WERI-Rb-1 (cell line): Measurements from ENCODE around the gene STAC2.

ENCODE experiments used
- DNase-seq: peaks from one replicate; pipeline ENCODE4 v3.0.0-alpha.2; 2020
- H3K27ac ChIP-seq: fragments of 250-450 bp; sonication (Bioruptor Pico); 2 replicates; pipeline ENCODE4 v1.5.1; 2020; ENCODE audit warnings: mild to moderate bottlenecking, moderate library complexity
- H3K27me3 ChIP-seq: fragments of 250-450 bp; sonication (Bioruptor Pico); 2 replicates; pipeline ENCODE4 v1.5.1; 2021; ENCODE audit warnings: mild to moderate bottlenecking, low read depth, moderate library complexity; ENCODE audit not compliant: insufficient read depth, severe bottlenecking
- H3K36me3 ChIP-seq: fragments of 250-450 bp; sonication (Bioruptor Pico); 2 replicates; pipeline ENCODE4 v1.5.1; 2020; ENCODE audit warnings: mild to moderate bottlenecking, moderate library complexity
- H3K4me3 ChIP-seq: 2 replicates; pipeline ENCODE4 v1.5.1; 2011; ENCODE audit warnings: low read depth, mild to moderate bottlenecking, control low read depth, low read length
- H3K9me3 ChIP-seq: fragments of 250-450 bp; sonication (Bioruptor Pico); 2 replicates; pipeline ENCODE4 v1.5.1; 2021; ENCODE audit warnings: mild to moderate bottlenecking, moderate library complexity; ENCODE audit not compliant: severe bottlenecking
- TF ChIP-seq, protein P1 (sequence below): IDR thresholded peaks from 2 replicates; pipeline ENCODE4 v1.5.1; 2011; ENCODE audit warnings: low read depth, mild to moderate bottlenecking, control low read depth, inconsistent platforms, low read length

STAC2 gene

DNA sequence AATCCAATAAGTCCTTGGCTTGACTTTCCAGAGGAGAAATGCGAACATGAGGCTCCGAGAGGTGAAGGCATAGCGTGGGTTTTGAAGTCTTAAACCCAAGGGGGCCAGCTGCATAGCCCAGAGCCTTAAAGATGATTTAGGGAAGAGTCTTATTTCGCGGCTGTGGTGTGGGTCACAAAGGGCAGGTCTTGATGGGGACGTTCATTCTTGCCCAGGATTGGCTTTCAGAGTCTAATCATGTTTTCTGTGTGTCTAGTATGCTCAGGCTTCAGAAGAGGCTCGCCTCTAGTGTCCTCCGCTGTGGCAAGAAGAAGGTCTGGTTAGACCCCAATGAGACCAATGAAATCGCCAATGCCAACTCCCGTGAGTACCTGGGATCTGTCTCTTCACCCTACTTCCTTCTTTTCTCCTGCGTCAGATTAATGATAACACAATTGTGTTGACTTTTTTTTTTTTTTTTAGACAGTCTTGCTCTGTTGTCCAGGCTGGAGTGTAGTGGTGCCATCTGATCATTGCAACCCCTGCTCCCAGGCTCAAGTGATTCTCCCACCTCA lies 24.7 kb downstream of the STAC2 start:
- H3K36me3 ChIP-seq = peaks cover 43% of the 10 kb centered on the region
- H3K27ac ChIP-seq = peak overlapping the region; percentile 100
- H3K27me3 ChIP-seq = no peaks in the 10 kb centered on the region
- TF ChIP-seq, protein P1, sequence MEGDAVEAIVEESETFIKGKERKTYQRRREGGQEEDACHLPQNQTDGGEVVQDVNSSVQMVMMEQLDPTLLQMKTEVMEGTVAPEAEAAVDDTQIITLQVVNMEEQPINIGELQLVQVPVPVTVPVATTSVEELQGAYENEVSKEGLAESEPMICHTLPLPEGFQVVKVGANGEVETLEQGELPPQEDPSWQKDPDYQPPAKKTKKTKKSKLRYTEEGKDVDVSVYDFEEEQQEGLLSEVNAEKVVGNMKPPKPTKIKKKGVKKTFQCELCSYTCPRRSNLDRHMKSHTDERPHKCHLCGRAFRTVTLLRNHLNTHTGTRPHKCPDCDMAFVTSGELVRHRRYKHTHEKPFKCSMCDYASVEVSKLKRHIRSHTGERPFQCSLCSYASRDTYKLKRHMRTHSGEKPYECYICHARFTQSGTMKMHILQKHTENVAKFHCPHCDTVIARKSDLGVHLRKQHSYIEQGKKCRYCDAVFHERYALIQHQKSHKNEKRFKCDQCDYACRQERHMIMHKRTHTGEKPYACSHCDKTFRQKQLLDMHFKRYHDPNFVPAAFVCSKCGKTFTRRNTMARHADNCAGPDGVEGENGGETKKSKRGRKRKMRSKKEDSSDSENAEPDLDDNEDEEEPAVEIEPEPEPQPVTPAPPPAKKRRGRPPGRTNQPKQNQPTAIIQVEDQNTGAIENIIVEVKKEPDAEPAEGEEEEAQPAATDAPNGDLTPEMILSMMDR = no peak
- H3K9me3 ChIP-seq = no peaks in the 10 kb centered on the region
- peak overlapping the region; percentile 96 for H3K4me3 ChIP-seq
- DNase-seq = no peak

DNA sequence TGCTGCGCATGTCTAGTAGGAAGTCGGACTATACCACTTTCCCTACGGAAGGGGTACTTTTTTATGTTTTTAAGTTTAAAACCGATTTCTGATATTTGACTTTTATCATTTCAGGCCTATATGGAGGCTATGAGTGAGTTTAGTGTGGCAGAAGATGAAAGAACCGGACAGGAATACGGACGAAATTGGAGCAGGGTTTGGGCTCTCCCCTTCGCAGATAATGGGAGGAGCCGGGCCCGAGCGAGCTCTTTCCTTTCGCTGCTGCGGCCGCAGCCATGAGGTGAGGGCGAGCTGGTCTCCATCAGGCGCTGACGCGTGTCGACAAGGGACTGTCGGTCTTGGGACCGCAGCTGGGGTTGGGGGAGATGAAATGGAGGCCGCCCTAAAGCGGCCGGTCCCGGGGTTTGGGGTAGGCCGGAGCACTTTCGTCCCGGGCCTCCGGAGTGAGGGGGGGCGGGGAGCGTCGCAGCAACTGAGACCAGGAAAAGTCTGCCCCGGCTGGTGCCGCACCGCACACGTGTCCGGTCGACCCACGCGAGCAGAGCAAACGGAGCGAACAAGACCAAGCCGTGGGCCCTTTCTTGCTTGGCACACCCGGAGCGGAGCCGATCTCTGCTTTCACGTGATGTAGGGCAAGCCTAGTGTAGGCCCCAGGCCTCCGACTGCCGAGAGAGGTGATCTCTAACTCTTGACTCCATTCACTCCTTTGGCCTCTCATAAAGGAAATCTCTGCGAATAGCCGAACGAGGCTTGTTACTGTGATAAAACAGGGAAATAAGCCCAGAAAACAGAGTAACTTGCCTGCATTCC lies 25.5 kb downstream of the STAC2 start, which contains the start of gene RPL19:
Gene RPL19 (plus strand): TSS at position 214 of the 810 bp plus-strand sequence. CDS start 62 bp downstream, at position 276.
- H3K27ac ChIP-seq = peak within 1 kb of the TSS; percentile 100
- peaks cover 43% of the 10 kb centered on the region for H3K36me3 ChIP-seq
- H3K27me3 ChIP-seq = no peaks in the 10 kb centered on the region
- DNase-seq = peak; percentile 67
- H3K4me3 ChIP-seq = peak within 1 kb of the TSS; percentile 96
- H3K9me3 ChIP-seq = no peaks in the 10 kb centered on the region
- TF ChIP-seq, protein P1 = no peak

DNA sequence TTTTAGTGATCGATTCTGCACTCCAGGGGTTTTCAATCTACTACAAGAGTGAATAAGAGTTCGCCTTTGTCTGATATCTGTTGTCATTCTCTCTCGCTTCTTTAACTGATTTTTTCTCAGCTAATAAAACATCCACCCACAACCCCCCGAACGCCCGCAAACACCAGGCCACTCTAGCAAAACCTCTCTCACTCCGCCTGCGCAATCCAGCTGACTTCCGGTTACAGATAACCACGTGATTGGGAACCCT lies 26.0 kb downstream of the STAC2 start:
- H3K9me3 ChIP-seq = no peaks in the 10 kb centered on the region
- peaks cover 38% of the 10 kb centered on the region for H3K36me3 ChIP-seq
- DNase-seq = peak; percentile 91
- no peaks in the 10 kb centered on the region for H3K27me3 ChIP-seq
- TF ChIP-seq, protein P1 = no peak
- H3K27ac ChIP-seq = peak overlapping the region; percentile 100
- H3K4me3 ChIP-seq = peak overlapping the region; percentile 96

DNA sequence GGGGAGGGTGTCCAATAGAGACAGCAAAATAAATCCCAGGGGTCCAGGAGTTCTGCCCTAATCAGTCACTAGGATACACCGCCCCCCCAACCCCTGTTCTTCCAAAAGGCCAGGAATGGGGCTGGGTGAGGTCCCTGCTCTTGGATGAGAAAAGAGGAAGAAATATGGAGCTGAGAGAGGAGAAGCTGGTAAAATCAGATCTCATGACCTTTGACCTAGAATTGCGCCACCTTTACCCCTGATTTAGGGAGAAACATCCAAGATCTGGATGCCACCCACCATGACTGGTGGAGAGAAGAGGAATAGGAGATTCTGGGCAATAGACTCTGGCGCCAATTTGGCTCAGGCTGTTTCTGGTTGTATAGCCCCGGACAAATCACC lies 27.6 kb downstream of the STAC2 start:
- DNase-seq = no peak

DNA sequence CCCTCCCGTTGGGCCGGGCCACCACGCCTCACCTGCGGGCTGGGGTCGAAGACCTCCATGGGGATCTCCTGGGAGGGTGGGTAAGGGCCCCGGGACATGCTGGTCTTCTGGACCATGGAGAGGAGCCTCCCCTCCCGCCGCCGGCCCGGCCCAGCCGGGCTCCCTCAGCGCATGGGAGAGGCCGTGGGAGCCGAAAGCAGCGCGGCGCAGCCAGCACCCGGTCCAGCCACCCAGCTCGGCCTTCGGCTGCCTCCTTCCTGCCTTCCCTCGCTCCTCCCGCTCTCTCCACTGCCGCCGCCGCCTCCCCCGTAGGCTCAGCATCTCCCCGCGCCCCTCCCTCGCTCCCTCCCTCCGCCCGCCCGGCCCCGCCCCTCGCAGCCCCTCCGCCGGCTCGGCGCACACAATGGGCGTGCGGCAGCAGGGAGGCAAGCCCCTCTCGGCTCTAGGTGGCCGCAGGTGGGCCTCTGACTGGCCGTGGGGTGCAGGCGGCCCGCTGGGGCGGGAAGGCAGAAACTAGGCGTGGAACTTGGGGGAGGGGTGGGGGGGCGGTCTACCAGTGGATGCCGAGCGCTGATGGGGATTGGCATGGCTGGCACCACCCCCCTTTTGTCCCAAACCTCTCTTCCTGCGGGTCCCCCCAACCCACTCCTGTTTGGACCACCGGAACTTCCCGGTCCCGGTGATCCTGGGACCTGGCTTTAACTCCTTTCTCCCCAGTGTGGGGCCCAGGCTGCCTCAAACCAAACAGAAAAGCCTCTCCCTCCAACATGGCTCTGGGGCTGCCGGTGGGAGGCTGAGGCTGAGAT lies 28.2 kb downstream of the STAC2 start, which contains the start of gene CACNB1:
Gene CACNB1 (minus strand): TSS at position 290 of the 806 bp plus-strand sequence. CDS start 174 bp downstream, at position 116.
- peak; percentile 89 for DNase-seq
- peak within 1 kb of the TSS; percentile 69 for H3K27ac ChIP-seq
- peak within 1 kb of the TSS; percentile 77 for H3K4me3 ChIP-seq
- TF ChIP-seq, protein P1 = no peak
- peaks cover 26% of the 10 kb centered on the region for H3K36me3 ChIP-seq
- no peaks in the 10 kb centered on the region for H3K27me3 ChIP-seq
- H3K9me3 ChIP-seq = no peaks in the 10 kb centered on the region

More for the DNA sequence above, 27.6 kb downstream of the STAC2 start:
- Histone ChIP-seq H3K36me3 (peaks cover 32% of the 10 kb centered on the region), H3K27ac (peak overlapping the region; percentile 69), H3K27me3 (no peaks in the 10 kb centered on the region), H3K4me3 (no peak overlapping the region; the same call in 1 of the 2 replicates), H3K9me3 (no peaks in the 10 kb centered on the region)
- TF ChIP-seq, protein P1 = no peak
